HG03439 (cell line): ENCODE results near the gene IL1F10.

Experiments used
- ATAC-seq: cut with Tn5 transposase; IDR thresholded peaks from one replicate; pipeline ENCODE4 v1.9.1; 2021; ENCODE audit warnings: mild to moderate bottlenecking, moderate library complexity; ENCODE audit not compliant: unreplicated experiment

IL1F10 gene

DNA sequence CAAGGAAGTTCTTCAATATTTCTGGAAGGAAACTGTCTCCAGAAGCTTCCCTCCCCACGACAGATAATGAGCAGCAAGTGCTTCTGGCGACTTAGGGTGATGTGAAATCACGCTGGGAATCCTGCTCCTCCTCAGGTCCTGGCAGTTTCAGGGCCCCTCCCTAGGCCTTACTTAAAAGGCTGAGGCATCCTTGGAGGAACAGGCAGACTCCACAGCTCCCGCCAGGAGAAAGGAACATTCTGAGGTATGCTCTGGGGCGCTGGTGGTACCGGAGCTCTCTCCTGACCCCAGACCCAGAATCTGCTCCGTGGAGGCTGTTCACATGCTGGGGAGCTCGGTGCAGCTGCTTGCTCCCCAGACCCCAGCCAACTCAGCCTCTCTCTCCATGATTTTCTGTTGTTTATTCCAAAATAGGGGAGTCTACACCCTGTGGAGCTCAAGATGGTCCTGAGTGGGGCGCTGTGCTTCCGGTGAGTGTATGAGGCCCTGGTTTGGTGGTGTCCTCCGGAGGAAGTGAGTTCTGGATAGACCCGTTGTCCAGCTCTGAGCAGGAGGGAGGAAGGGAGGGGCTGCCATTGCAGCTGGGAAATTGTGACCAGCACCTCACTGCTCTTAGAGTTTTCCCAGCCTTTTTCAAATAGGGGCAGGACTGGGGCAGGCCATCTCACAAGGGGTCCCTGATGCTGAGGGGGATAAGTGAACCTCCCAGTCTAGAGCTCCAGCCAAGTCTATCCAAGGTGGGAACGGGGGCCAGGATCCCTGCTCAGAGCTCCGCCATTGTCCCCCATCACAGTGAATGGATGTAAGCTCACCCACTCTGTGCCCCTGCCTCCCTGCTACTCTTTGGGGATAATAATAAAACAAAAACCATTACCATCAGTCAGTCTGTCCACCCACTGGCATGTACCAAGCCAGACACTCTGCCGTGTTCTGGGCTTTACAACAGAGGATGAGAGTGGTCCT lies 8.5 kb upstream of the IL1F10 start, which contains the start of gene IL36RN:
TSS of gene IL36RN (plus strand) at position 201 of the 963 bp plus-strand sequence. CDS start at position 442, 241 bp downstream.
- ATAC-seq = no peak

DNA sequence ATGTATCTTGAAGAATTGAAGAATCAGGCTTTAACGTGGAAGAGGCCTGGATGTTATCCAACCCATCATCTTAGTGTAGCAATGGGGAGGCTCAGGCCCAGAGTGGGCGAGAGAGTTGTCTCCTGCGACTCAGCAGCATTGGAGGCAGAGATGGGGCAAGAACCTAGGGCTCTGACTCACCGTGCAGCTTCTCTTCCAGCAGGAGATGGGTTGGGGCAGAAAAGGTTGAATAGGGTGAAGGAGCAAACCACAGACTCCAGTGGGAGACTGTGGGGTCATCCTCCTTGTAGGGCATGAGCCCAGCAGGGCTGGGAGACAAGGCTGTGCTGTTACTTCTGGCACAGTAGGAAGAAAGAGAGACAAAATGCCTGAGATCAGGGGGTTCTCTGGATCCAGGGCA lies 7.4 kb upstream of the IL1F10 start:
- no peak for ATAC-seq

DNA sequence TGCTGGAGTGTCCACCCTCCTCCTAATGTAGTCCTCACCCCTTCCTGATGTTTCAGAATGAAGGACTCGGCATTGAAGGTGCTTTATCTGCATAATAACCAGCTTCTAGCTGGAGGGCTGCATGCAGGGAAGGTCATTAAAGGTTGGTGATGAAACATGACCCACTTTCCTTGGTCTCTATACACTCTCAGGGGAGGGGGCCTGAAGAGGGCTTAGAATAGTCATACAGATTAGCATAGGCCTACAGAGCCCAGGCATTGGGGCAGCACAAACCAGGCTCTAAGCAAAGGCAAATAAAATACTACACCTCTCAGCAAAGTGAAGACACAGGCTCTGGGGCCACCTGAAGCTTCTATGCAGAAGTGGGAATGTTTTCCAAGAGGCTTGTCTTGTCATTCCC lies 7.0 kb upstream of the IL1F10 start:
- ATAC-seq = no peak

- ATAC-seq = no peak
Measured at GRCh38 chr2:113061241-113061640, 6.5 kb upstream of the IL1F10 start.

DNA sequence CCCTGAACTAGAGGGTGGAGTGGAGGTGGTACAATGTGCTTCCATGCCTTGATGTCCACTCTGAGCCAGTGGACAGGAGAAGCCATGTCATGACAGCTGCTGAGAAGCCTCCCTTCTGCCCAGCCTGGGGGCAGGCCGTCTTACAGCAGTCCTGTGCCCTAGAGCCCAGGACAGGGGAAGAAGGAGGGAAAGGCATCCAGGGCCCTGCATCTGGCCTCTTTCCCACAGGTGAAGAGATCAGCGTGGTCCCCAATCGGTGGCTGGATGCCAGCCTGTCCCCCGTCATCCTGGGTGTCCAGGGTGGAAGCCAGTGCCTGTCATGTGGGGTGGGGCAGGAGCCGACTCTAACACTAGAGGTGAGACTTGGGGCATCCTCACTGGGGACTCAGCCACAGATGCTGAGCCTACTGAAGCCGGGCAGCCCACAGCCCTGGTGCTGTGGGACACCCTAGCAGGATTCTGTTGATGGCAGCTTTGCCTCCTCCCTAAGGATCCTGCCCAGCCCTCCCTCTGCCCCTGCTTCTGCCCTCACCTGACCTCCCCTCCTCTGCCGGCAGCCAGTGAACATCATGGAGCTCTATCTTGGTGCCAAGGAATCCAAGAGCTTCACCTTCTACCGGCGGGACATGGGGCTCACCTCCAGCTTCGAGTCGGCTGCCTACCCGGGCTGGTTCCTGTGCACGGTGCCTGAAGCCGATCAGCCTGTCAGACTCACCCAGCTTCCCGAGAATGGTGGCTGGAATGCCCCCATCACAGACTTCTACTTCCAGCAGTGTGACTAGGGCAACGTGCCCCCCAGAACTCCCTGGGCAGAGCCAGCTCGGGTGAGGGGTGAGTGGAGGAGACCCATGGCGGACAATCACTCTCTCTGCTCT lies 5.6 kb upstream of the IL1F10 start:
- no peak for ATAC-seq

- no peak for ATAC-seq
Measured at GRCh38 chr2:113064281-113064680, 3.5 kb upstream of the IL1F10 start.

DNA sequence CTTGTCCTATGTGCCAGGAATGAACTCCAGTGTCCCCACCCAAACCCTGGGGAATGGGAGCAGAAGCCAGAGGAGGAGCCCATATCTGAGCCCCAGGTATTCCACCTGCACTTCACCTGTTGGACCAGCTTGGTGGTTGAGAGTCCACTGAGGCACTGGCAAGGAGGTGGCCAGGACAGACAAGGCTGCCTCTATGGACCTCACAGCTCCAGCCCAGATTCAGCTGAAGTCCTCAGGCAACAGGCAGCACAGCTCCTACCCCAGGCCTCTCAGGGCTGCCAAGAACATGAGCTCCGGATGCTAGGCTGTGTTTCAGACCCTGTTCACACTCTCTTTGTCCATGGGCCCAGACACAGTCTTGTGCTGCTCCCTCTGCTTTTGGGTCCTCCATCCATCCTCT lies 2.9 kb upstream of the IL1F10 start:
- ATAC-seq = no peak

GRCh38 chr2:113068249-113068648 lies 479 bp downstream of the IL1F10 start:
- no peak for ATAC-seq

DNA sequence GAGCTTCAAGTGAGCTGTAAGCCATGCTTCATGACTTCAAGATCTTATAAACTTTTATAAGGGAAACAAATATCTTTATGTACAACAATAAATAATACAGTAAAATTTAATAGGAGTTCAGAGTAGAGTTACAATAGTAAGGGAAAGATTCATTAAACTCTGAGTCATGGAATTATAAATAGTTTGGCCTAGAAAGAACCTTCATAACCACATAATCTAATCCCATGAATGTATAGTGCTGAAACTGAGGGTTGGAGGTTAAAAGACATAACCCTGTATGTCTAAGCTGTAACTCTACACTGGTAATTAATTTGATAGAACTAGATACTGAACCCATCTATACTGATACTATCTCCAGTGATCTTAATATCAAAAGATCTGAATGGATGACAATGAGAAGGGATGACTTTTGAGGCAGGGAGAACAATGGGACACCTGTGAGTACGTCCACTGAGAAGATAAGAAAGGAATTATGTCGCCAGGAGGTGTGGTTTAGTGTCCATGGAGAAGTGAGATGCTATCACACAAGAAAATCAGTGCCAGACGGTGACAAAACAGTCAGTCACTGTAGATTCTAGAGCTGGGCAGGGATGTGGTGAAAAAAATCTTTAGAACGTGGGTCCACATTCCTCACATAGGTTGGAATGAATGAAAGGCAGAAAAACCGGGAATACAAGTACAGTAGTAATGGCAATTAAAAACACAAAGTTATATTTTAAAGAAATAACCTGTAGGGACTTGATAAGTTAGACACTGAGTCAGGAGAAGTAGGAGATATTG lies 1.1 kb downstream of the IL1F10 start:
- ATAC-seq = no peak

DNA sequence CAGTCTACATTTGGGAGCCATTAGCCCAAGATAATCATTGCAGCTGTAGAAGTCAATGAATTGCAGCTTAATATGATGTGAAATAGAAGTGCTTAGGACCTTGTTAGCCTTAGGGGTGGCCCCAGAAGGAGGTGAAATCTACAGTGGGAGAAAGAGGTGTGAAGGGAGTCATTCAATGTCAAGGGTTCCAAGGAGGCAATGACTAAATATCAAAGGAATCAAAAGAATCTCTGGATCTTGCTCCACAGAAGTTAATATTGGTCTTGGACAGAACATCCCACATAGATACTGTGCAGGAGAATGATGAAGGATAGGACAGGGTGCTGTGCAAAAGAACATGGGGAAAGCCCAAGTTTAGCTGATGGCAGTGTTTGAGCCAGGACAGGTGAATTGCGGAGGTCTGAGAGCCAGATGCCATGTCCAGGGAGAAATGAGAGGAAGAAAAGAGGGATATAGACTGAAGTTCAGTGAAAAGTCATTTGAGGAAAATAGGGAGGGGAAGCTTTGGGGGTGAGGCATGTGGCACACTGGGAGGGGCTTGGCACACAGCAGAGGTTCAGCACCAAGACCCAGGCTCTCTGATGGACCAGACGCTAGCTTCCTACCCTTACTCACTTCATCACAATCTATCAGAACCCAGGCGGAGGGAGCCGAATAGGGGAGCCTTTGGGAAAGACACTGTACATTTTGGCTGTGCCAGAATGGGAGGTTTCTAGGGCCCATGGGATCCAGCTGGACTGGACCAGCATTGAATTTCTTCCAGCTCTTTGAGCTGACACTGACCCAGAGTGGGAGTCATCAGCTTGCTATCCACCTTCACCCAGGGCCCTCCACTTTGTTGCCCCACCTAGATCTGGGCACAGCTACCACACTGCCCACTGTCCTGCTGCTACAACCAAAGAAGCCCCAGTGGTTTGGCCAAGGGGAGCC lies 2.2 kb downstream of the IL1F10 start:
- ATAC-seq = no peak

- no peak for ATAC-seq
Measured at GRCh38 chr2:113070606-113070975, 2.8 kb downstream of the IL1F10 start.

DNA sequence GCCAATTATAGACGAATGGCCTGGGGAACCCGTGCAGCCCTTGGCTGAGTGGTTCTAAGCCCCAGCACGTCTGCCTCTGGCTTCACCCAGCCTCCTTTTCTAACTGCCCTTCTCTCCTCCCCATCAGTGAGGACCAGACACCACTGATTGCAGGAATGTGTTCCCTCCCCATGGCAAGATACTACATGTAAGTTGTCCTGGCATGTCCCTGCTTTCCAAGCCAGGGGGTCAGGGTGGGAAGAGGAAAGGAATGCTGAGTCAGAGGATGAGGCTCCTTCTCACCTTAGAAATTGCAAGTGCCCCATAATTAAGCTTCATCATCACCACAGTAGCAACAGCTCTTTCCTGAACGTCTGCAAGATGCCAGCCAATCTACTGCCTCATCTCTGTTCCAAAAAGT lies 4.8 kb downstream of the IL1F10 start:
- ATAC-seq = no peak

GRCh38 chr2:113073325-113073834 lies 5.6 kb downstream of the IL1F10 start:
- no peak for ATAC-seq

- ATAC-seq = no peak
Measured at GRCh38 chr2:113075030-113075429, 7.3 kb downstream of the IL1F10 start.

DNA sequence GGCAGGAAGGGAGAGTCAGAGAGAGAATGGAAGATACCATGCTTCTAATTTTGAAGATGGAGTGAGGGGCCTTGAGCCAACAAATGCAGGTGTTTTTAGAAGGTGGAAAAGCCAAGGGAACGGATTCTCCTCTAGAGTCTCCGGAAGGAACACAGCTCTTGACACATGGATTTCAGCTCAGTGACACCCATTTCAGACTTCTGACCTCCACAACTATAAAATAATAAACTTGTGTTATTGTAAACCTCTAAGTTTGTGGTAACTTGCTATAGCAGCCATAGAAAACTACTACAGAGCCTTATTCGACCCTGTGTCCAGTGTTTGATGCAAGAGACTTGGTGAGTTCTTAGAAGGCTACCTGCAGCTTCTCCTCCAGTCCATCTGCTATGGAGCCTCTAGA lies 7.8 kb downstream of the IL1F10 start:
- no peak for ATAC-seq

DNA sequence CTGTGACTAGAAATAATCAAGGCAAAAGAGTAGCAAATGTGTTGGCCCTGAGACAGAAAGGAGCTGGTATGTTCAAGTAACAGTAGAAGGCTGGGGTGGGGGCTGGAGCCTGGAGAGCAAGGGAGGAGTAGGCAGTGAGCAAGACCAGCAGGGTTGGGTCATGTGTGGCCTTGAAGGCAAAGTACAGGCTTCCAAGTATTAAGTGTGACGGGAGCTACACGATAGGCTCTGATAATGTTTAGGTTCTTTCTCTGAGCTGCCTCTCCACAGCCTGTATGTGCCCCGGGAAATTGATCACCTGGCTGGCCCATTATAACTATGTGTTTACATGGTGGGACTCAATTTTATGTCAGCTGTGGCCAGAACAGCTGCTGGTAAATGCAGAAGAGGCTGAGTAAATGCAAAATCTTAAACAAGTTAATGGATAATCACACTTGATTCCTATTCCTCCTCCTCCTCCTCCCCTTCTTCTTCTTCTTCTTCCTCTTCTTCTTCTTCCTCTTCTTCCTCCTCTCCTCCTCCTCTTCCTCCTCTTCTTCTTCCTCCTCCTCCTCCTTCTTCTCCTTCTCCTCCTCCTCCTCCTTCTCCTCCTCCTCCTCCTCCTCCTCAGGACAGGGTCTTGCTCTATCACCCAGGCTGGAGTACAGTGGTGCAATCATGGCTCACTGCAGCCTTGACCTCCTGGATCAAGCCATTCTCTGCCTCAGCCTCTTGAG lies 9.3 kb downstream of the IL1F10 start:
- ATAC-seq = no peak

DNA sequence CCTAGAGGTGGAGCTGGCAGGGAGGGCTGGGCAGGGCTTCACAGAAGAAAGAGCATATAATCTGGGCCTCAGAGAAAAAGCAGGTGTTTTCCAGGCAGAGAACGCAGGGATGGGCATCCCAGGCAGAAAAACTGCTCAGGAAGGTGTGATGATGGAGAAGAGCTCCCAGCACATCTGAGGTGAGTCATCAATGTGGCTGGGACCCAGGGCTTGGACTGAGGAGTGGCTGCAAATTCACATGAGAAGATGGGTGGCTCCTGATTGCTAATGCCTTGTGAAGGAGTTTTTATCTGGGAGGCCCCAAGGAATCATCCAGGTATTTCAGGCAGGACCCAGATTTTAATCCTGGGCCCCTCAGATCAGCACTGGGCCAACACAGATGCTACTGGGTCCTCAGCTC lies 10.2 kb downstream of the IL1F10 start:
- no peak for ATAC-seq

- no peak for ATAC-seq
Measured at GRCh38 chr2:113078350-113078839, 10.6 kb downstream of the IL1F10 start.

DNA sequence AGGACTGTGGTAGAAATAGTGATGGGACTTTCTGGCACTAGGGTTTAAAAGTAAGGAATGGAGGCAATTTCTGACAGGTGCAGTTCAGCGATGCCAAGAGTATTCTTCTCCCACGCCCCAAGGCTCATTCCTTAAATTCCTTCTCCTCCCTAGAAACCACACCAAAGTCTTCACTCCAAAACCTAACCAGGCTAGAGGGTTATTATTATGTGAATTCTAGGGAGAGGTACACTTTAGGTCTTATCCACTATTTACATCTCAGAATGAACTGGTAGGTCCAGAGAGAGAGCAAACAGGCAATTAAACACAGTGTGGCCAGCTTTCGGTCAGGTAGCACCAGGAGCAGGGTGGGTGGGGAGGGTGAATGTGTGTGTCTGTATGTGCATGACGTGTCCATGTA lies 11.4 kb downstream of the IL1F10 start:
- ATAC-seq = no peak
